ENCODE data around the gene CDK16. TPM values are rescaled to one million over a fixed set of nuclear protein-coding genes. Genes with fewer than 3 reads are reported as not detected.

Gene CDK16
- total and polyA plus RNA-seq, 11 donors, result 100 to 209 (median 142) TPM

DNA sequence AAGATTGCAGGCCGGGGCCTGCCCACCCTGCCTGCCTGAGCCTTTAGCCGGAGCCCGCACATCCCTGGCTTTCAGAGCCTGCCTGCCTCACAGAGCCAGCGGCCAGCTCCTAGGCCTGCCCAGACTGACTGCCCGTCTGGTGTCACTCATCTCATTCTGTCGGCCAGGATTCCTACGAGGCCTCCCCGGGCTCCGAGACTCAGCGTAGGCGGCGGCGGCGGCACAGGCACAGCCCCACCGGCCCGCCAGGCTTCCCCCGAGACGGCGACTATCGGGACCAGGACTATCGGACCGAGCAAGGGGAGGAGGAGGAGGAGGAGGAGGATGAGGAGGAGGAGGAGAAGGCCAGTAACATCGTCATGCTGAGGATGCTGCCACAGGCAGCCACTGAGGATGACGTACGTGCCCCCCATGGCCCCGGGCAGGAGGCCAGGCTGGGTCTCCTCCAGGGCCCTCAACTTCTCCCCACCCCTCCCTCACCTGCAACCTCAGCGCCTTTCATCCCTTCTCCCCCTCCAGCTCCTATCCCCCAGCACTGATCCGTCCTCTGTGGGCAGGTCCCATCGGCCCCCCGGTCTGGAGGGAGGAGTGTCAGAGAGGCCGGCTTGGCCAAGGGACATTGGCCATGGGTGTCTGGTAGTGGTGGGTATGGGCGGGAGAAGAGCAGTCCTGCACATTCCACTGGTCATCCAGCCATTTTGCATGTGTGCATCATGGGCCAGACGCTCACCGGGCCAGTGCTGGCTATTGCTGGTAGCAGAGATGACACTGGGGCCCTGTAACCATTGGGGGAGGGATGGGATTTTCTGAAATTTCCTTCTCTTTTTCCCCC is 47.4 kb upstream of the CDK16 start:
- H3K4me1 ChIP-seq, result peaks cover 0 to 12% (median 0%) of the 10 kb centered on the region in 12 donors
- no peak for TF ChIP-seq CTCF (IDR thresholded peaks at IDR 0.05)
- no peak for TF ChIP-seq POLR2A (IDR thresholded peaks at IDR 0.05)
- peaks cover 0 to 58% (median 48%) of the 10 kb centered on the region in 9 donors for H3K36me3 ChIP-seq
- peaks cover 0 to 10% (median 0%) of the 10 kb centered on the region in 9 donors for H3K27me3 ChIP-seq
- ATAC-seq, result no peak
- no peak overlapping the region for H3K27ac ChIP-seq
- 86 to 90% (median 88%) methylated on average over 31 to 34 of the region's 34 CpGs for WGBS, 4 donors
- intact Hi-C loops (cut with DNase I), result no loop called here
- no peak overlapping the region for H3K4me3 ChIP-seq
- H3K9me3 ChIP-seq, result no peaks in the 10 kb centered on the region
- no peak for DNase-seq

- H3K4me3 ChIP-seq, result no peak overlapping the region
- H3K27me3 ChIP-seq, result peaks cover 0 to 11% (median 0%) of the 10 kb centered on the region in 9 donors
- peaks cover 0 to 65% (median 56%) of the 10 kb centered on the region in 9 donors for H3K36me3 ChIP-seq
- H3K4me1 ChIP-seq, result peaks cover 0 to 12% (median 0%) of the 10 kb centered on the region in 12 donors
- TF ChIP-seq POLR2A (IDR thresholded peaks at IDR 0.05), result no peak
- TF ChIP-seq CTCF (IDR thresholded peaks at IDR 0.05), result no peak
- ATAC-seq (no peak), DNase-seq (no peak)
- no peaks in the 10 kb centered on the region for H3K9me3 ChIP-seq
- whole genome bisulfite sequencing, 4 donors, result 76 to 96% (median 93%) methylated on average over 2 of the region's 2 CpGs
- intact Hi-C loops (cut with DNase I), result no loop called here
- H3K27ac ChIP-seq, result no peak overlapping the region
Measured at GRCh38 chrX:47171996-47172395, 46.5 kb upstream of the CDK16 start.

- TF ChIP-seq POLR2A (IDR thresholded peaks at IDR 0.05) (no peak), CTCF (IDR thresholded peaks at IDR 0.05) (no peak)
- H3K4me3 ChIP-seq, result no peak overlapping the region
- no peaks in the 10 kb centered on the region for H3K9me3 ChIP-seq
- H3K27me3 ChIP-seq, result peaks cover 0 to 15% (median 0%) of the 10 kb centered on the region in 9 donors
- DNase-seq (no peak), ATAC-seq (no peak)
- H3K4me1 ChIP-seq, result peaks cover 0 to 12% (median 0%) of the 10 kb centered on the region in 12 donors
- WGBS, 4 donors, result 83 to 91% (median 85%) methylated on average over 7 of the region's 7 CpGs
- no peak overlapping the region for H3K27ac ChIP-seq
- H3K36me3 ChIP-seq, result peaks cover 0 to 71% (median 62%) of the 10 kb centered on the region in 9 donors
- intact Hi-C loops (cut with DNase I), result no loop called here
Measured at GRCh38 chrX:47172549-47172948, 45.9 kb upstream of the CDK16 start.

- peak in 1 of 5 donors; percentile 24 for DNase-seq
Measured at GRCh38 chrX:47172971-47173792, 45.3 kb upstream of the CDK16 start.

More at GRCh38 chrX:47172971-47173792, 45.3 kb upstream of the CDK16 start:
- TF ChIP-seq POLR2A (IDR thresholded peaks at IDR 0.05) (no peak), CTCF (IDR thresholded peaks at IDR 0.05) (no peak)
- Histone ChIP-seq H3K9me3 (no peaks in the 10 kb centered on the region), H3K27ac (no peak overlapping the region), H3K4me3 (no peak overlapping the region), H3K4me1 (peaks cover 0 to 12% (median 0%) of the 10 kb centered on the region in 12 donors), H3K27me3 (peaks cover 0 to 15% (median 0%) of the 10 kb centered on the region in 9 donors), H3K36me3 (peaks cover 0 to 76% (median 68%) of the 10 kb centered on the region in 9 donors)
- 76 to 89% (median 81%) methylated on average over 18 of the region's 18 CpGs for WGBS, 4 donors
- ATAC-seq, result no peak
- intact Hi-C loops (cut with DNase I), result no loop called here

Measured in heart left ventricle (tissue), 16 donors.